GM12872 (cell line): ENCODE data around the gene CD82.

ENCODE experiments used
- CTCF ChIP-seq: IDR thresholded peaks from 3 replicates; pipeline ENCODE4 v1.5.1; 2011; ENCODE audit warnings: low read depth, mild to moderate bottlenecking, low read length, moderate library complexity; ENCODE audit not compliant: insufficient read depth

Gene CD82

GRCh38 chr11:44620328-44620725 is 54.9 kb downstream of the CD82 start:
- TF ChIP-seq CTCF = no peak

- TF ChIP-seq CTCF = peak; percentile 87
Observed at GRCh38 chr11:44621140-44621681, 55.7 kb downstream of the CD82 start.

- TF ChIP-seq CTCF = no peak
Observed at GRCh38 chr11:44621784-44622183, 56.3 kb downstream of the CD82 start.

DNA sequence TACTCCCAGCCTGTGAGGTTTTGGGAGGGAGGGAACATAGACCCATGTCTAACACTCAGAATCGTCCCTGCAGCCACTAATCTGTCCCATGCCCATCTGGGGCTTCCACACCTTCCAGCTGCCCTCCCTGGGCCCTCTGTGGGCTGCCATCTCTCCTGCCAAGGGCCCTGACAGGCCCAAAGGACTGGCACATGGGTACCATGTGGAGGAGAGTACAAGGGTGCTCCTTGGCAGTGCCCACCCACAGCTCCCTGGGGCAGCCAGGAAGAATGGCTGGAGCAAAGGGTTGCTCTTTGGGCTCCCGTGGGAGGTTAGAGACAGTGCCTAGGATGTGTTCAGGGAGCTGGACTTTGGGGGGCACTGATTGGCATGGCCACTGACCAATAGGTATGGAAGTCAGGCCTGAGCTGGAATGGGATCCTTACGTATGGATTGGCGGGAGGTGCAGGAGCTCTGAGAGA is 56.8 kb downstream of the CD82 start:
- no peak for TF ChIP-seq CTCF

- TF ChIP-seq CTCF = no peak
Observed at GRCh38 chr11:44622721-44623258, 57.3 kb downstream of the CD82 start.

- TF ChIP-seq CTCF = no peak
Observed at GRCh38 chr11:44623341-44623730, 57.9 kb downstream of the CD82 start.

- no peak for TF ChIP-seq CTCF
Observed at GRCh38 chr11:44623731-44624491, 58.4 kb downstream of the CD82 start.
